ENCODE data around the gene JPT1. TPM values are rescaled to one million over a fixed set of nuclear protein-coding genes. Genes with fewer than 3 reads are reported as not detected.

Gene JPT1
- total RNA-seq, 1 experiment from 2014 or later = 265 TPM

- peaks cover 0 to 2% (median 0%) of the 10 kb centered on the region in 3 experiments; a peak in 2 of 7 replicates for H3K36me3 Mint-ChIP-seq (ENCODE audit: insufficient read depth in 1 of 3, low read depth in 3 of 3)
- no peak overlapping the region for H4K91ac ChIP-seq (ENCODE audit: insufficient read length, low read depth, low read length)
- H3K27me3 ChIP-seq (ENCODE audit: insufficient read depth, low read length) = no peaks in the 10 kb centered on the region
- no peak for DNase-seq
- H3K4ac ChIP-seq (ENCODE audit: low read depth, low read length) = no peak overlapping the region
- no peaks in the 10 kb centered on the region for H3K9me3 ChIP-seq (ENCODE audit: control insufficient read depth, low read depth, low read length)
- no peaks in the 10 kb centered on the region; the same call in 1 of the 2 replicates for H3K27me3 Mint-ChIP-seq (ENCODE audit: low read depth)
- H4K8ac ChIP-seq (replicated peaks; ENCODE audit: insufficient read length, low read depth, low read length) = no peak overlapping the region
- H2BK15ac ChIP-seq (ENCODE audit: low read depth, low read length) = no peak overlapping the region
- no peaks in the 10 kb centered on the region for H3K23me2 ChIP-seq (ENCODE audit: insufficient read length, low read depth, low read length, poor library complexity, severe bottlenecking)
- H3K9me3 Mint-ChIP-seq = no peaks in the 10 kb centered on the region
- no peaks in the 10 kb centered on the region for H3K79me1 ChIP-seq (ENCODE audit: insufficient read depth, low read depth, low read length, poor library complexity, severe bottlenecking)
- H2AFZ ChIP-seq (ENCODE audit: low read length) = no peak overlapping the region
- no peak overlapping the region for H2AK5ac ChIP-seq (ENCODE audit: insufficient read length, low read length)
- H4K20me1 ChIP-seq (ENCODE audit: control insufficient read depth, insufficient read depth, insufficient read length) = no peaks in the 10 kb centered on the region
- H2BK5ac ChIP-seq (ENCODE audit: insufficient read length, low read length) = no peak overlapping the region
- H3K4me3 Mint-ChIP-seq = no peak overlapping the region
- H3K56ac ChIP-seq (ENCODE audit: insufficient read length, low read depth, low read length) = no peak overlapping the region
- no peaks in the 10 kb centered on the region for H3K4me1 ChIP-seq (ENCODE audit: insufficient read depth, low read length)
- no peak overlapping the region for H3K9ac ChIP-seq (ENCODE audit: extremely low read depth, insufficient read length, low read length)
- TF ChIP-seq CTCF (conservative IDR thresholded peaks at IDR 0.05) = no peak
- H3K79me2 ChIP-seq (ENCODE audit: insufficient read depth, low read length) = no peaks in the 10 kb centered on the region
- no peak overlapping the region for H3T11ph ChIP-seq (ENCODE audit: low read length)
- no peak overlapping the region for H3K27ac ChIP-seq (ENCODE audit: insufficient read length, low read depth, low read length)
- H3K27ac Mint-ChIP-seq = no peak overlapping the region
- no peak overlapping the region for H2BK120ac ChIP-seq (ENCODE audit: low read depth, low read length, poor library complexity, severe bottlenecking)
- H3K4me1 Mint-ChIP-seq = peaks cover 7 to 8% of the 10 kb centered on the region in 2 experiments
- no peak overlapping the region for H3K14ac ChIP-seq (ENCODE audit: insufficient read depth, low read length)
- H2BK12ac ChIP-seq (ENCODE audit: insufficient read length, low read depth, low read length) = no peak overlapping the region
- no peak overlapping the region for H4K5ac ChIP-seq (ENCODE audit: insufficient read length, low read depth, low read length)
- no peak overlapping the region for H3K23ac ChIP-seq (ENCODE audit: insufficient read length, low read depth, low read length)
- H3K4me2 ChIP-seq (ENCODE audit: insufficient read depth, insufficient read length, low read length) = no peak overlapping the region
- WGBS (ENCODE audit: extremely low coverage, insufficient read length, low lambda C conversion rate) = no CpG with 5 or more reads among the region's 6 CpGs
- H3K18ac ChIP-seq (ENCODE audit: insufficient read length, low read depth, low read length) = no peak overlapping the region
- no peak overlapping the region for H2BK20ac ChIP-seq (ENCODE audit: low read depth, low read length, poor library complexity, severe bottlenecking)
Measured at GRCh38 chr17:75188614-75189013, 34.3 kb upstream of the JPT1 start.

All from H9 (cell line).